Keratinocyte (primary cell): ENCODE results near the gene AXIN2. TPM values are rescaled to one million over a fixed set of nuclear protein-coding genes. Genes with fewer than 3 reads are reported as not detected.

Source experiments
- DNase-seq: peaks from one replicate; pipeline ENCODE4 v3.0.0-alpha.2; 2011; ENCODE audit warnings: low read depth, missing footprints, low spot score
- FAIRE-seq: peaks from 2 replicates; lab custom pipeline; 2011; peaks lifted over from hg19 to GRCh38; lab: Jason Lieb, UNC
- H2AFZ ChIP-seq: 2 replicates; pipeline ENCODE4 v1.6.0; 2012; ENCODE audit warnings: low read length, control low read depth, inconsistent platforms; ENCODE audit not compliant: control insufficient read depth
- H3K27ac ChIP-seq: 2 replicates; pipeline ENCODE4 v1.5.1; 2011; ENCODE audit warnings: low read length; ENCODE audit not compliant: control insufficient read depth, insufficient read depth
- H3K27me3 ChIP-seq: 3 replicates; pipeline ENCODE4 v1.6.0; 2011; ENCODE audit warnings: low read length; ENCODE audit not compliant: control insufficient read depth, insufficient read depth; ENCODE audit errors: extremely low read depth
- H3K36me3 ChIP-seq, 2 experiments: 2 replicates in 1 of 2; 3 replicates in 1 of 2; pipeline ENCODE4 v1.5.1; 2011; ENCODE audit warnings: low read length in 2 of 2, mild to moderate bottlenecking in 1 of 2; ENCODE audit not compliant: control insufficient read depth in 2 of 2, insufficient read depth in 2 of 2; ENCODE audit errors: extremely low read depth in 1 of 2
- H3K4me1 ChIP-seq: 3 replicates; pipeline ENCODE4 v1.5.1; 2011; ENCODE audit warnings: low read length; ENCODE audit not compliant: control insufficient read depth, insufficient read depth; ENCODE audit errors: extremely low read depth
- H3K4me2 ChIP-seq: 3 replicates; pipeline ENCODE4 v1.6.0; 2011; ENCODE audit warnings: low read depth, low read length; ENCODE audit not compliant: control insufficient read depth, insufficient read depth; ENCODE audit errors: extremely low read depth
- H3K4me3 ChIP-seq, 3 experiments: fragments of 200-600 bp in 1 of 3; sonication (generic) in 1 of 3; 2 replicates in 2 of 3; 3 replicates in 1 of 3; pipeline ENCODE4 v1.5.1; 2011 to 2016; ENCODE audit warnings: low read length in 3 of 3, mild to moderate bottlenecking in 3 of 3, control low read depth in 2 of 3, inconsistent platforms in 1 of 3, low read depth in 1 of 3, mixed read lengths in 1 of 3, mixed run types in 1 of 3, moderate library complexity in 1 of 3; ENCODE audit not compliant: control insufficient read depth in 2 of 3, insufficient read depth in 2 of 3; ENCODE audit errors: extremely low read depth in 1 of 3
- H3K79me2 ChIP-seq: 2 replicates; pipeline ENCODE4 v1.6.0; 2012; ENCODE audit warnings: low read length; ENCODE audit not compliant: control insufficient read depth, insufficient read depth
- H3K9ac ChIP-seq: 3 replicates; pipeline ENCODE4 v1.6.0; 2011; ENCODE audit warnings: low read length; ENCODE audit not compliant: control insufficient read depth, insufficient read depth; ENCODE audit errors: extremely low read depth
- H3K9me1 ChIP-seq: 3 replicates; pipeline ENCODE4 v1.6.0; 2011; ENCODE audit warnings: low read length; ENCODE audit not compliant: control insufficient read depth, insufficient read depth; ENCODE audit errors: extremely low read depth
- H3K9me3 ChIP-seq: 2 replicates; pipeline ENCODE4 v1.5.1; 2012; ENCODE audit warnings: low read depth, low read length; ENCODE audit not compliant: control insufficient read depth
- H4K20me1 ChIP-seq: 3 replicates; pipeline ENCODE4 v1.6.0; 2011; ENCODE audit warnings: low read length; ENCODE audit not compliant: control insufficient read depth, insufficient read depth; ENCODE audit errors: extremely low read depth
- CTCF ChIP-seq, 3 experiments: IDR thresholded peaks in 1 of 3; conservative IDR thresholded peaks in 1 of 3; optimal IDR thresholded peaks in 1 of 3; 2 replicates in 2 of 3; 3 replicates in 1 of 3; pipeline versions ENCODE3 to v1.5.1; 2011; ENCODE audit warnings: low read length in 3 of 3, mild to moderate bottlenecking in 3 of 3, moderate library complexity in 2 of 3, control low read depth in 1 of 3, inconsistent platforms in 1 of 3; ENCODE audit not compliant: insufficient read depth in 2 of 3; ENCODE audit errors: extremely low read depth in 1 of 3
- EZH2 ChIP-seq: IDR thresholded peaks from one replicate; pipeline ENCODE4 v1.6.1; 2012; ENCODE audit warnings: inconsistent platforms, mild to moderate bottlenecking, low read length, moderate library complexity
- dilution Hi-C: fragments of 300-500 bp; cut with MboI; formaldehyde crosslinking; loops from one replicate; pipeline ENCODE4 v1.7.0; 2020; ENCODE audit warnings: low sequenced_read_pairs; ENCODE audit not compliant: extremely low pct_ligation_motif_present
- polyA plus RNA-seq, 5 experiments: library from polyadenylated mRNA; depleted of rRNA in 3 of 5; stranded (reverse) in 3 of 5; stranded (forward) in 1 of 5; unstranded in 1 of 5; fragments of >200 nt; gene quantifications; 1 replicate in 1 of 5; 2 replicates in 3 of 5; 3 replicates in 1 of 5; pipeline versions ENCODE4 v1.2.1 to v1.2.3, GENCODE V29; 2011 to 2012; ENCODE audit warnings: missing spikeins in 2 of 5, low read depth in 1 of 5, low replicate concordance in 1 of 5

AXIN2 gene
- polyA plus RNA-seq, 1 donor (not counting 4 experiments of a cell fraction or from before 2014, with no cell fraction given), result 0.14 TPM

GRCh38 chr17:65479282-65479681 lies 82.2 kb downstream of the AXIN2 start:
- Histone ChIP-seq H3K27ac (no peak overlapping the region), H3K4me2 (no peak overlapping the region), H3K9me1 (no peaks in the 10 kb centered on the region), H3K9me3 (no peaks in the 10 kb centered on the region), H3K79me2 (no peaks in the 10 kb centered on the region), H3K4me1 (no peaks in the 10 kb centered on the region), H2AFZ (no peak overlapping the region), H4K20me1 (no peaks in the 10 kb centered on the region), H3K27me3 (no peaks in the 10 kb centered on the region), H3K9ac (no peak overlapping the region), H3K36me3 (no peaks in the 10 kb centered on the region), H3K4me3 (no peak overlapping the region)
- no peak for DNase-seq
- no peak for FAIRE-seq
- TF ChIP-seq EZH2, result no peak
- no peak for TF ChIP-seq CTCF (optimal IDR thresholded peaks at IDR 0.05 in 1 of 3, IDR thresholded peaks at IDR 0.05 in 1 of 3, conservative IDR thresholded peaks at IDR 0.05 in 1 of 3; ENCODE audit: extremely low read depth in 1 of 3, insufficient read depth in 2 of 3, low read length in 3 of 3)
- dilution Hi-C loops, result no loop called here
